AG09309 (cell line): Measurements from ENCODE around the gene AZGP1.
"Not testable (repeated sequence)": the region's sequence is repeated elsewhere in the genome, so short reads cannot be mapped to it uniquely, and the experiment has no call there.

Experiments
- DNase-seq: peaks from one replicate; pipeline ENCODE4 v3.0.0-alpha.2; 2010; ENCODE audit warnings: low read depth
- H3K4me3 ChIP-seq: 2 replicates; pipeline ENCODE4 v1.5.1; 2011; ENCODE audit warnings: mild to moderate bottlenecking, low read depth, low read length, moderate library complexity; ENCODE audit not compliant: control insufficient read depth
- TF ChIP-seq, protein P1 (sequence below): IDR thresholded peaks from 2 replicates; pipeline ENCODE4 v1.5.1; 2011; ENCODE audit warnings: mild to moderate bottlenecking, low read depth, low read length, inconsistent platforms; ENCODE audit not compliant: insufficient read depth, control insufficient read depth; ENCODE audit errors: missing control alignments

The AZGP1 gene

DNA sequence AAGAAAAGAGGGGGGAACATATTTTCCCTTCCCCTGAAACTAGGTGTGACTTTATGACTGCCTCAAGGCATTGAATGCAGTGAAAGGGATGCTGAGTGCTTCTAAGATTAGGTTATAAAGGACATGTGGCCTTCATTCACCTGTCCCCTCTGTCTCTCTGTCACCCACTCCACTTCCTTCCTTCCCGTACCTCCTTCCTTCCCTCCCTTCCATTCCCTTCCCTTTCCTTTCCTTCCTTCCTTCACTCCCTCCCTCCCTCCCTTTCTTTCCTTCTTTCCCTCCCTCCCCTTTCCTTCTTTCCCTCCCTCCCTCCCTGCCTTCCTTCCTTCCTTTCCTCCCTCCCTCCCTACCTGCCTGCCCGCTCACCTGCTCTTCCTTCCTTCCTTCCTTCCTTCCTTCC lies 35.1 kb upstream of the AZGP1 start:
- H3K4me3 ChIP-seq = no peak overlapping the region
- TF ChIP-seq, protein P1, sequence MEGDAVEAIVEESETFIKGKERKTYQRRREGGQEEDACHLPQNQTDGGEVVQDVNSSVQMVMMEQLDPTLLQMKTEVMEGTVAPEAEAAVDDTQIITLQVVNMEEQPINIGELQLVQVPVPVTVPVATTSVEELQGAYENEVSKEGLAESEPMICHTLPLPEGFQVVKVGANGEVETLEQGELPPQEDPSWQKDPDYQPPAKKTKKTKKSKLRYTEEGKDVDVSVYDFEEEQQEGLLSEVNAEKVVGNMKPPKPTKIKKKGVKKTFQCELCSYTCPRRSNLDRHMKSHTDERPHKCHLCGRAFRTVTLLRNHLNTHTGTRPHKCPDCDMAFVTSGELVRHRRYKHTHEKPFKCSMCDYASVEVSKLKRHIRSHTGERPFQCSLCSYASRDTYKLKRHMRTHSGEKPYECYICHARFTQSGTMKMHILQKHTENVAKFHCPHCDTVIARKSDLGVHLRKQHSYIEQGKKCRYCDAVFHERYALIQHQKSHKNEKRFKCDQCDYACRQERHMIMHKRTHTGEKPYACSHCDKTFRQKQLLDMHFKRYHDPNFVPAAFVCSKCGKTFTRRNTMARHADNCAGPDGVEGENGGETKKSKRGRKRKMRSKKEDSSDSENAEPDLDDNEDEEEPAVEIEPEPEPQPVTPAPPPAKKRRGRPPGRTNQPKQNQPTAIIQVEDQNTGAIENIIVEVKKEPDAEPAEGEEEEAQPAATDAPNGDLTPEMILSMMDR = no peak
- DNase-seq = no peak

DNA sequence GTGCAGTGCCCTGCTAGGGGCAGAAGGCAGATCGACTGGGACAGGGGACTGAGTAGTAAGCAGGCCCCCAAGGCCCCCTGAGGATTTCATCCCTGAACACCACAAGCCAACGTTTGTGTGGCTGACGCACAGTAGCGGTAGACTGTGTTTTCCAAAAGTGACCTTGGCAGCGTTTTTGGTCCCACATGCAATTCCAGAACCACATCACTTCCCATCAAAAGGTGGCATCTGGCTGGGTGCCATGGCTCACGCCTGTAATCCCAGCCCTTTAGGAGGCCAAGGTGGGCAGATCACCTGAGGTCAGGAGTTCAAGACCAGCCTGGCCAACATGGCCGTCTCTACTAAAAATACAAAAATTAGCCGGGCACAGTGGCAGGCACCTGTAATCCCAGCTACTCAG lies 34.1 kb upstream of the AZGP1 start:
- not testable (repeated sequence) for DNase-seq, H3K4me3 ChIP-seq

GRCh38 chr7:100008525-100008924 lies 32.7 kb upstream of the AZGP1 start:
- DNase-seq = no peak
- TF ChIP-seq, protein P1 = no peak
- no peak overlapping the region for H3K4me3 ChIP-seq

GRCh38 chr7:100007887-100008286 lies 32.1 kb upstream of the AZGP1 start:
- no peak overlapping the region for H3K4me3 ChIP-seq
- TF ChIP-seq, protein P1 = no peak
- no peak for DNase-seq

DNA sequence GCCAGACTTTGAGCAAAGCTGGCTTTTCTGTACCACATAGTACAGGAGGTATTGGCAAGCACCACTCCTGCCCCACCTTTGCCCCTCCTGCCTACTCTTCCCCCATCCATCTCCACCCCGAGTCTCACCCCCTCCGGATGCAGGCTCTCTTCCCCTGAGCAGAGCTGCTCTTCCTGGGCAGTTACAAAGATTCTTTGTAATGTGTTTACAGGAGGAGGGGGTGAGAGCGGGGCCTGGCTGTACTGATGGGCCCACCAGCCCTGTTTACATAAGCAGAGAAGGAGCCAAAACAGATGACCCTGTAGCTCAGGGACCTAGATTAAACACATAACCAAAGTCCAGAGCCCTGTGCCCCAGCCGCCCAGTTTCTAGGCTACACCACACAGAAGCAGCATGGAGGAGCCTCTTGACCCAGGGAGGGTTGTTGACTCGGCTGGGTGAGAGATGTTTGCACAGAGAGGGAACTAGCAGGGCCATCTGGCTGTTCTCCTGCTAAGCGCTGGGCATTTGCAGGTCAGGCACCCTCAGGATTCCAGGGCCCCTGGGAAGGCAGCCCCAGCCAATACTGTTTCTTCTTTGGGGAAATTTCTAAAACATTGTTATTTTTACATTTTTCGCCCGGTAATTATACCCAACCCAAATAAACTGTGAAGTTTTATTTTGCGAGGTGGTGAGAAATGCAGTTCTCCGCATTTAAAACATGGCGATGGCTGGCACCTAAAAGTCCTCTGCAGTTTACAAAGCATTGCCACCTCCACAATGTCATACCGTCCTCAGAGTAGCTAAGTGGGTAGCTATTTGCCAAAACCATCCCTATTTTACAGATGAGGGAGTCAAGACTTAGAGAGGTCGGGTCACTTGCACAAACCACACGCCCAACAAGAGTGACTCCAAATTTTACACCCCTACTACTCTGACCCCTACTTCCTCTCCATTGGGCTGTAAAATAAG lies 28.2 kb upstream of the AZGP1 start:
- no peak overlapping the region for H3K4me3 ChIP-seq
- TF ChIP-seq, protein P1 = no peak
- no peak for DNase-seq

- no peak overlapping the region for H3K4me3 ChIP-seq
- TF ChIP-seq, protein P1 = no peak
- no peak for DNase-seq
Measured at GRCh38 chr7:100000239-100000638, 24.4 kb upstream of the AZGP1 start.

GRCh38 chr7:99997545-99998137 lies 21.8 kb upstream of the AZGP1 start:
- H3K4me3 ChIP-seq = peak overlapping the region; percentile 14
- TF ChIP-seq, protein P1 = no peak
- no peak for DNase-seq
